ENCODE results near the gene WSB1. TPM values are rescaled to one million over a fixed set of nuclear protein-coding genes. Genes with fewer than 3 reads are reported as not detected.

WSB1 gene
- total RNA-seq, 1 experiment from 2014 or later = 157 TPM

- no peak overlapping the region for H3K4me3 ChIP-seq (ENCODE audit: low read depth, low read length)
- Mint-ChIP-seq H3K27ac (ENCODE audit: unreplicated experiment) (no peak overlapping the region), H3K36me3 (ENCODE audit: insufficient read depth, unreplicated experiment) (no peaks in the 10 kb centered on the region), H3K4me1 (ENCODE audit: low read depth, unreplicated experiment) (no peaks in the 10 kb centered on the region), H3K4me3 (ENCODE audit: unreplicated experiment) (no peak overlapping the region), H3K27me3 (ENCODE audit: insufficient read depth, unreplicated experiment) (no peaks in the 10 kb centered on the region), H3K9me3 (ENCODE audit: unreplicated experiment) (no peaks in the 10 kb centered on the region)
- BruUV-seq (replicated peaks) = no TSS peak
- POLR2A ChIA-PET = no interaction called here
- no peak for TF ChIP-seq CTCF (IDR thresholded peaks at IDR 0.05; ENCODE audit: insufficient read depth in 1 of 2, low read depth in 1 of 2, low read length in 1 of 2, severe bottlenecking in 1 of 2, unreplicated experiment in 1 of 2)
- H3K9me3 ChIP-seq = no peaks in the 10 kb centered on the region
- intact Hi-C loops (cut with micrococcal nuclease; ENCODE audit: unreplicated experiment) = no loop called here
- CTCF ChIA-PET = no interaction called here
- 0 out of 2 replicates have a peak, but pooled peaks cover 5% of the 10 kb centered on the region for H3K4me1 ChIP-seq
- no peaks in the 10 kb centered on the region; the same call in 1 of the 2 replicates for H3K36me3 ChIP-seq (ENCODE audit: control insufficient read depth, insufficient read depth, low read length)
- no peak for DNase-seq
- no peaks in the 10 kb centered on the region for H3K27me3 ChIP-seq (replicated peaks; ENCODE audit: control insufficient read depth, insufficient read depth, low read length)
Measured at GRCh38 chr17:27348196-27348595, 54.3 kb downstream of the WSB1 start.

GRCh38 chr17:27349540-27350021, 55.7 kb downstream of the WSB1 start:
- H3K9me3 Mint-ChIP-seq (ENCODE audit: unreplicated experiment) = no peaks in the 10 kb centered on the region
- no peak overlapping the region for H3K4me3 Mint-ChIP-seq (ENCODE audit: unreplicated experiment)
- peaks cover 10% of the 10 kb centered on the region for H3K36me3 Mint-ChIP-seq (ENCODE audit: insufficient read depth, unreplicated experiment)
- H3K9me3 ChIP-seq = no peaks in the 10 kb centered on the region
- ChIA-PET CTCF (no interaction called here), POLR2A (no interaction called here)
- H3K4me1 Mint-ChIP-seq (ENCODE audit: low read depth, unreplicated experiment) = no peaks in the 10 kb centered on the region
- H3K27me3 Mint-ChIP-seq (ENCODE audit: insufficient read depth, unreplicated experiment) = no peaks in the 10 kb centered on the region
- no peaks in the 10 kb centered on the region; the same call in 1 of the 2 replicates for H3K36me3 ChIP-seq (ENCODE audit: control insufficient read depth, insufficient read depth, low read length)
- H3K4me1 ChIP-seq = peaks cover 9% of the 10 kb centered on the region; the same call in 1 of the 2 replicates
- H3K27me3 ChIP-seq (replicated peaks; ENCODE audit: control insufficient read depth, insufficient read depth, low read length) = no peaks in the 10 kb centered on the region
- intact Hi-C loops (cut with micrococcal nuclease; ENCODE audit: unreplicated experiment) = loop anchor here (5.0 kb wide), 2 partner anchors 112 to 143 kb away; no protein-coding TSS in a partner anchor
- BruUV-seq (replicated peaks) = no TSS peak
- no peak overlapping the region for H3K27ac Mint-ChIP-seq (ENCODE audit: unreplicated experiment)
- no peak overlapping the region for H3K4me3 ChIP-seq (ENCODE audit: low read depth, low read length)
- DNase-seq = no peak
- TF ChIP-seq CTCF (IDR thresholded peaks at IDR 0.05; ENCODE audit: insufficient read depth in 1 of 2, low read depth in 1 of 2, low read length in 1 of 2, severe bottlenecking in 1 of 2, unreplicated experiment in 1 of 2) = no peak

- CTCF ChIA-PET = no interaction called here
- BruUV-seq (replicated peaks) = no TSS peak
- no peak for TF ChIP-seq CTCF (IDR thresholded peaks at IDR 0.05; ENCODE audit: insufficient read depth in 1 of 2, low read depth in 1 of 2, low read length in 1 of 2, severe bottlenecking in 1 of 2, unreplicated experiment in 1 of 2)
- DNase-seq = no peak
- Histone ChIP-seq H3K9me3 (no peaks in the 10 kb centered on the region), H3K27me3 (replicated peaks; ENCODE audit: control insufficient read depth, insufficient read depth, low read length) (no peaks in the 10 kb centered on the region), H3K4me3 (ENCODE audit: low read depth, low read length) (no peak overlapping the region), H3K36me3 (ENCODE audit: control insufficient read depth, insufficient read depth, low read length) (no peaks in the 10 kb centered on the region), H3K4me1 (peaks cover 9% of the 10 kb centered on the region; the same call in 1 of the 2 replicates)
- H3K27ac Mint-ChIP-seq (ENCODE audit: unreplicated experiment) = no peak overlapping the region
- intact Hi-C loops (cut with micrococcal nuclease; ENCODE audit: unreplicated experiment) = loop anchor here (5.0 kb wide), 2 partner anchors 114 to 141 kb away; no protein-coding TSS in a partner anchor
- H3K9me3 Mint-ChIP-seq (ENCODE audit: unreplicated experiment) = no peaks in the 10 kb centered on the region
- H3K4me1 Mint-ChIP-seq (ENCODE audit: low read depth, unreplicated experiment) = no peaks in the 10 kb centered on the region
- no peaks in the 10 kb centered on the region for H3K27me3 Mint-ChIP-seq (ENCODE audit: insufficient read depth, unreplicated experiment)
- peak overlapping the region; percentile 98 for H3K4me3 Mint-ChIP-seq (ENCODE audit: unreplicated experiment)
- peaks cover 10% of the 10 kb centered on the region for H3K36me3 Mint-ChIP-seq (ENCODE audit: insufficient read depth, unreplicated experiment)
- POLR2A ChIA-PET = no interaction called here
Measured at GRCh38 chr17:27351759-27352158, 57.8 kb downstream of the WSB1 start.
